Small intestine (tissue), 7 donors: ENCODE measurements around the gene NGDN. TPM values are rescaled to one million over a fixed set of nuclear protein-coding genes. Genes with fewer than 3 reads are reported as not detected.

Experiments used
- DNase-seq, 2 donors: peaks; one replicate each; pipeline versions ENCODE4 v3.0.0 to v3.0.0-alpha.2; 2013
- FAIRE-seq: peaks from 2 replicates; lab custom pipeline; 2012; peaks lifted over from hg19 to GRCh38; lab: Jason Lieb, UNC
- H3K27ac ChIP-seq, 3 donors: one replicate each; pipeline ENCODE4 v1.5.1; 2013; ENCODE audit warnings: low read length in 2 of 3, mild to moderate bottlenecking in 2 of 3, control low read depth in 1 of 3, inconsistent platforms in 1 of 3, low read depth in 1 of 3, moderate library complexity in 1 of 3
- H3K27me3 ChIP-seq, 3 donors: one replicate each; pipeline ENCODE4 v1.6.1; 2013; ENCODE audit warnings: low read length in 3 of 3, inconsistent platforms in 1 of 3; ENCODE audit not compliant: control insufficient read depth in 3 of 3, insufficient read depth in 3 of 3
- H3K36me3 ChIP-seq, 3 donors: one replicate each; pipeline ENCODE4 v1.6.1; 2013; ENCODE audit warnings: low read length in 3 of 3, inconsistent platforms in 1 of 3, low read depth in 1 of 3, mild to moderate bottlenecking in 1 of 3, moderate library complexity in 1 of 3; ENCODE audit not compliant: control insufficient read depth in 3 of 3, insufficient read depth in 2 of 3
- H3K4me1 ChIP-seq, 3 donors: one replicate each; pipeline ENCODE4 v1.6.1; 2013; ENCODE audit warnings: low read length in 2 of 3, inconsistent platforms in 1 of 3, low read depth in 1 of 3, mild to moderate bottlenecking in 1 of 3, moderate library complexity in 1 of 3; ENCODE audit not compliant: control insufficient read depth in 3 of 3, insufficient read depth in 2 of 3
- H3K4me3 ChIP-seq, 3 donors: one replicate each; pipeline ENCODE4 v1.5.1; 2013; ENCODE audit warnings: low read length in 3 of 3, control low read depth in 1 of 3, inconsistent platforms in 1 of 3, low read depth in 1 of 3, mild to moderate bottlenecking in 1 of 3, moderate library complexity in 1 of 3
- H3K9me3 ChIP-seq, 2 donors: one replicate each; pipeline ENCODE4 v1.6.1; 2013; ENCODE audit warnings: low read depth in 1 of 2, low read length in 1 of 2; ENCODE audit not compliant: control insufficient read depth in 2 of 2, insufficient read depth in 1 of 2
- WGBS, 3 donors: extraction: QIAGEN DNeasy Blood & Tissue Kit; methylation state at CpG; one replicate each; pipeline ENCODE4 v1.1.7; 2013; 5-methylcytosine and 5-hydroxymethylcytosine counted together
- polyA plus RNA-seq, 4 donors: library from polyadenylated mRNA; stranded (reverse) in 3 of 4; unstranded in 1 of 4; fragments of 200-250 nt in 3 of 4; fragments of 120-200 nt in 1 of 4; gene quantifications; one replicate each; pipeline versions ENCODE4 v1.2.1 to v1.2.3, GENCODE V29; 2013
- donor health status: healthy with polysubstance abuse.
- donor health status: control.
- donor health status: control.
- donor health status: Bipolar disorder and iron deficiency.
- donor health status: healthy.

NGDN gene
- polyA plus RNA-seq, 4 donors = 38.2 to 48.1 (median 45.2) TPM

- Histone ChIP-seq H3K27ac (no peak overlapping the region), H3K36me3 (peaks cover 3 to 22% (median 18%) of the 10 kb centered on the region in 3 donors), H3K27me3 (no peaks in the 10 kb centered on the region), H3K4me3 (no peak overlapping the region), H3K4me1 (peaks cover 0 to 4% (median 0%) of the 10 kb centered on the region in 3 donors), H3K9me3 (no peaks in the 10 kb centered on the region)
- 88 to 91% (median 88%) methylated on average over 1 of the region's 1 CpG for WGBS, 3 donors
- no peak for FAIRE-seq
- no peak for DNase-seq
Measured at GRCh38 chr14:23470947-23471346, 1.4 kb downstream of the NGDN start.

- Histone ChIP-seq H3K4me3 (no peak overlapping the region), H3K9me3 (no peaks in the 10 kb centered on the region), H3K27ac (peak overlapping the region in 1 of 3 donors; percentile 76), H3K4me1 (peaks cover 0 to 9% (median 0%) of the 10 kb centered on the region in 3 donors), H3K27me3 (no peaks in the 10 kb centered on the region), H3K36me3 (peaks cover 18 to 29% (median 21%) of the 10 kb centered on the region in 3 donors)
- DNase-seq = peak; percentile 74 to 82
- 32 to 43% (median 42%) methylated on average over 5 of the region's 5 CpGs for WGBS, 3 donors
- FAIRE-seq = peak; percentile 92
Measured at GRCh38 chr14:23478109-23478759, 8.7 kb downstream of the NGDN start.

GRCh38 chr14:23481362-23481970, 12.0 kb downstream of the NGDN start:
- Histone ChIP-seq H3K4me1 (peaks cover 0 to 9% (median 0%) of the 10 kb centered on the region in 3 donors), H3K27ac (no peak overlapping the region)
- no peak for FAIRE-seq

GRCh38 chr14:23481979-23482822, 12.7 kb downstream of the NGDN start:
- FAIRE-seq (no peak), DNase-seq (no peak)
- Histone ChIP-seq H3K4me3 (no peak overlapping the region), H3K9me3 (no peaks in the 10 kb centered on the region), H3K27me3 (no peaks in the 10 kb centered on the region), H3K36me3 (peaks cover 4 to 26% (median 8%) of the 10 kb centered on the region in 3 donors), H3K4me1 (peaks cover 0 to 9% (median 0%) of the 10 kb centered on the region in 3 donors), H3K27ac (no peak overlapping the region)
- 64 to 79% (median 77%) methylated on average over 7 of the region's 7 CpGs for WGBS, 3 donors

More at GRCh38 chr14:23481362-23481970, 12.0 kb downstream of the NGDN start:
- Histone ChIP-seq H3K36me3 (peaks cover 9 to 25% (median 13%) of the 10 kb centered on the region in 3 donors), H3K27me3 (no peaks in the 10 kb centered on the region), H3K4me3 (no peak overlapping the region), H3K9me3 (no peaks in the 10 kb centered on the region)
- DNase-seq = peak in 1 of 2 donors; percentile 39
- 67 to 80% (median 76%) methylated on average over 3 of the region's 3 CpGs for WGBS, 3 donors

GRCh38 chr14:23482823-23483148, 13.3 kb downstream of the NGDN start:
- FAIRE-seq (no peak), DNase-seq (no peak)
- H3K4me3 ChIP-seq = no peak overlapping the region
- H3K36me3 ChIP-seq = peaks cover 0 to 22% (median 2%) of the 10 kb centered on the region in 3 donors
- peaks cover 0 to 9% (median 0%) of the 10 kb centered on the region in 3 donors for H3K4me1 ChIP-seq
- H3K9me3 ChIP-seq = no peaks in the 10 kb centered on the region
- H3K27ac ChIP-seq = no peak overlapping the region
- no peaks in the 10 kb centered on the region for H3K27me3 ChIP-seq

GRCh38 chr14:23483236-23483854, 13.8 kb downstream of the NGDN start:
- Histone ChIP-seq H3K27ac (no peak overlapping the region), H3K9me3 (no peaks in the 10 kb centered on the region), H3K4me3 (no peak overlapping the region), H3K36me3 (peaks cover 0 to 23% (median 2%) of the 10 kb centered on the region in 3 donors), H3K27me3 (no peaks in the 10 kb centered on the region), H3K4me1 (peaks cover 0 to 9% (median 0%) of the 10 kb centered on the region in 3 donors)
- DNase-seq (peak in 1 of 2 donors; percentile 11), FAIRE-seq (no peak)
- 60 to 67% (median 62%) methylated on average over 9 of the region's 9 CpGs for WGBS, 3 donors

- WGBS, 3 donors = 89 to 92% (median 92%) methylated on average over 4 of the region's 4 CpGs
- DNase-seq (no peak), FAIRE-seq (no peak)
Measured at GRCh38 chr14:23485326-23485725, 15.8 kb downstream of the NGDN start.

GRCh38 chr14:23486036-23486435, 16.5 kb downstream of the NGDN start:
- H3K36me3 ChIP-seq = peaks cover 0 to 23% (median 0%) of the 10 kb centered on the region in 3 donors
- no peak overlapping the region for H3K4me3 ChIP-seq
- H3K27me3 ChIP-seq = no peaks in the 10 kb centered on the region
- WGBS, 3 donors = 71 to 87% (median 78%) methylated on average over 2 of the region's 2 CpGs
- no peak for DNase-seq
- H3K4me1 ChIP-seq = no peaks in the 10 kb centered on the region
- H3K27ac ChIP-seq = no peak overlapping the region
- FAIRE-seq = no peak
- no peaks in the 10 kb centered on the region for H3K9me3 ChIP-seq

More at GRCh38 chr14:23485326-23485725, 15.8 kb downstream of the NGDN start:
- Histone ChIP-seq H3K4me1 (no peaks in the 10 kb centered on the region), H3K27ac (no peak overlapping the region), H3K36me3 (peaks cover 0 to 23% (median 0%) of the 10 kb centered on the region in 3 donors), H3K9me3 (no peaks in the 10 kb centered on the region), H3K27me3 (no peaks in the 10 kb centered on the region), H3K4me3 (no peak overlapping the region)
